A673 (cell line): ENCODE results near the gene MAZ.

Source experiments
- EZH2 ChIP-seq: fragments of 200-600 bp; sonication (generic); IDR thresholded peaks from 2 replicates; pipeline ENCODE4 v1.6.1; 2017; ENCODE audit warnings: borderline replicate concordance, low read depth, mild to moderate bottlenecking, mixed read lengths, antibody characterized with exemption, low read length; ENCODE audit not compliant: poor library complexity, severe bottlenecking
- TF ChIP-seq, protein P1 (sequence below): fragments of 300-800, 200-600 bp; sonication (generic); conservative IDR thresholded peaks from 2 replicates; pipeline ENCODE4 v1.5.1; 2017; ENCODE audit warnings: low read depth, mild to moderate bottlenecking, antibody characterized with exemption, low read length, moderate library complexity, mixed read lengths

DNA sequence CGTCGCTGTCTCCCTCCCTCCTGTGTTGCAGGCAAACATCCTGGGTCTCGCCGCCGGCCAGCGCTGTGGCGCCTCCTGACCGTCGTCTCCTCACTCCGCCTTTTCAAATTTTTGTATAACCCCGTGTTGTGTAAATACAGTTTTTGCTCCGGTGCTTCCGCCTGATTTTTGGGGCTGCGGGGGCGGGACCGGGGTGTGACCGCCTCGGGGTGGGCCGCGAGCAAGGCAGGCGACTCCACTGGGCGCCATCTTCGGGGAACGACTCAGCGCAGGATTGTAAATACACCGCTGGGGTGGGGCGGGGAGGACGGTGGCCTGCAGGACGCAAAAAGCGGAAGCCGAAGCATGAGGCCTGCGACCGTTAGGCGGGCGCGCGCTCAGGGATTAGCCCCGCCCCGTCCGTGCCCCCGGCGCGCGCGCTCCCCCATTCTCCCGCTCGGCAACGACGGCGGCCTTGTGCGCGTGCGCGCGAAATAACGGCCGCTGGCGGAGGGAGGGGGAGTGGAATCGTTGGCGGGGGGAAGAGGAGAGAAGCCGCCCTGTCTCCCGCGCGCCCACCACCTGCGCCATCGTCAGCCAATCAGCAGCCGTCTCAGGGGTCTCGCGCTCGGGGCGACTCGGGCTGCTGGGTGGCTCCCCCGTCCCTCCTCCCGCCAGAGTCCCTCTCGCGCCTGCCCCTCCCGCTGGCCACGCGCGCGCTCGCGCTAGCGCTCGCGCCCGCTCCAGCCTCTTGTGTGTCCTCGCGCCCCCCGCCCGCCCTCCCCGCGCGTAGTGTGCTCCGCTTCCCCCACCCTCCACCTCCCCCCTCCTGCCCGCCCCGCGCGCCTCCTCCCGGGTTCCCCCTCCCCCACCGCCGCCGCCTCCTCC is 864 bp upstream of the MAZ start:
- TF ChIP-seq, protein P1, sequence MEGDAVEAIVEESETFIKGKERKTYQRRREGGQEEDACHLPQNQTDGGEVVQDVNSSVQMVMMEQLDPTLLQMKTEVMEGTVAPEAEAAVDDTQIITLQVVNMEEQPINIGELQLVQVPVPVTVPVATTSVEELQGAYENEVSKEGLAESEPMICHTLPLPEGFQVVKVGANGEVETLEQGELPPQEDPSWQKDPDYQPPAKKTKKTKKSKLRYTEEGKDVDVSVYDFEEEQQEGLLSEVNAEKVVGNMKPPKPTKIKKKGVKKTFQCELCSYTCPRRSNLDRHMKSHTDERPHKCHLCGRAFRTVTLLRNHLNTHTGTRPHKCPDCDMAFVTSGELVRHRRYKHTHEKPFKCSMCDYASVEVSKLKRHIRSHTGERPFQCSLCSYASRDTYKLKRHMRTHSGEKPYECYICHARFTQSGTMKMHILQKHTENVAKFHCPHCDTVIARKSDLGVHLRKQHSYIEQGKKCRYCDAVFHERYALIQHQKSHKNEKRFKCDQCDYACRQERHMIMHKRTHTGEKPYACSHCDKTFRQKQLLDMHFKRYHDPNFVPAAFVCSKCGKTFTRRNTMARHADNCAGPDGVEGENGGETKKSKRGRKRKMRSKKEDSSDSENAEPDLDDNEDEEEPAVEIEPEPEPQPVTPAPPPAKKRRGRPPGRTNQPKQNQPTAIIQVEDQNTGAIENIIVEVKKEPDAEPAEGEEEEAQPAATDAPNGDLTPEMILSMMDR = 0 out of 2 replicates have a peak, but pooled peaks have one; percentile 12
- TF ChIP-seq EZH2 = no peak
